ENCODE measurements around the gene NFATC1.

NFATC1 gene

GRCh38 chr18:79461627-79462026, 65.9 kb downstream of the NFATC1 start:
- in situ Hi-C loops (cut with MboI; ENCODE audit: low pct_unique_long_range_greater_than_20kb, low sequenced_read_pairs) = no loop called here
- no peak for DNase-seq

- no peak for DNase-seq
- in situ Hi-C loops (cut with MboI; ENCODE audit: low pct_unique_long_range_greater_than_20kb, low sequenced_read_pairs) = no loop called here
Measured at GRCh38 chr18:79463424-79463960, 67.8 kb downstream of the NFATC1 start.

- in situ Hi-C loops (cut with MboI; ENCODE audit: low pct_unique_long_range_greater_than_20kb, low sequenced_read_pairs) = no loop called here
- no peak for DNase-seq
Measured at GRCh38 chr18:79465392-79465991, 69.8 kb downstream of the NFATC1 start.

GRCh38 chr18:79466591-79466990, 70.9 kb downstream of the NFATC1 start:
- in situ Hi-C loops (cut with MboI; ENCODE audit: low pct_unique_long_range_greater_than_20kb, low sequenced_read_pairs) = no loop called here
- DNase-seq = no peak

GRCh38 chr18:79467126-79467525, 71.4 kb downstream of the NFATC1 start:
- DNase-seq = no peak
- in situ Hi-C loops (cut with MboI; ENCODE audit: low pct_unique_long_range_greater_than_20kb, low sequenced_read_pairs) = no loop called here

- DNase-seq = no peak
- in situ Hi-C loops (cut with MboI; ENCODE audit: low pct_unique_long_range_greater_than_20kb, low sequenced_read_pairs) = no loop called here
Measured at GRCh38 chr18:79468119-79468789, 72.5 kb downstream of the NFATC1 start.

GRCh38 chr18:79469309-79469708, 73.6 kb downstream of the NFATC1 start:
- in situ Hi-C loops (cut with MboI; ENCODE audit: low pct_unique_long_range_greater_than_20kb, low sequenced_read_pairs) = no loop called here

GRCh38 chr18:79469751-79470505, 74.2 kb downstream of the NFATC1 start:
- in situ Hi-C loops (cut with MboI; ENCODE audit: low pct_unique_long_range_greater_than_20kb, low sequenced_read_pairs) = no loop called here
- no peak for DNase-seq

More at GRCh38 chr18:79469309-79469708, 73.6 kb downstream of the NFATC1 start:
- DNase-seq = no peak

- no peak for DNase-seq
Measured at GRCh38 chr18:79470547-79470946, 74.8 kb downstream of the NFATC1 start.

GRCh38 chr18:79471046-79471445, 75.3 kb downstream of the NFATC1 start:
- in situ Hi-C loops (cut with MboI; ENCODE audit: low pct_unique_long_range_greater_than_20kb, low sequenced_read_pairs) = no loop called here
- no peak for DNase-seq

More at GRCh38 chr18:79470547-79470946, 74.8 kb downstream of the NFATC1 start:
- in situ Hi-C loops (cut with MboI; ENCODE audit: low pct_unique_long_range_greater_than_20kb, low sequenced_read_pairs) = no loop called here

- in situ Hi-C loops (cut with MboI; ENCODE audit: low pct_unique_long_range_greater_than_20kb, low sequenced_read_pairs) = no loop called here
- no peak for DNase-seq
Measured at GRCh38 chr18:79471597-79471996, 75.9 kb downstream of the NFATC1 start.

- no peak for DNase-seq
- in situ Hi-C loops (cut with MboI; ENCODE audit: low pct_unique_long_range_greater_than_20kb, low sequenced_read_pairs) = no loop called here
Measured at GRCh38 chr18:79472176-79472575, 76.4 kb downstream of the NFATC1 start.

GRCh38 chr18:79472946-79473345, 77.2 kb downstream of the NFATC1 start:
- in situ Hi-C loops (cut with MboI; ENCODE audit: low pct_unique_long_range_greater_than_20kb, low sequenced_read_pairs) = no loop called here
- DNase-seq = no peak

GRCh38 chr18:79476031-79476917, 80.5 kb downstream of the NFATC1 start:
- no peak for DNase-seq
- in situ Hi-C loops (cut with MboI; ENCODE audit: low pct_unique_long_range_greater_than_20kb, low sequenced_read_pairs) = no loop called here

- in situ Hi-C loops (cut with MboI; ENCODE audit: low pct_unique_long_range_greater_than_20kb, low sequenced_read_pairs) = no loop called here
- DNase-seq = no peak
Measured at GRCh38 chr18:79476918-79477571, 81.3 kb downstream of the NFATC1 start.

- in situ Hi-C loops (cut with MboI; ENCODE audit: low pct_unique_long_range_greater_than_20kb, low sequenced_read_pairs) = no loop called here
- no peak for DNase-seq
Measured at GRCh38 chr18:79477711-79478483, 82.2 kb downstream of the NFATC1 start.

GRCh38 chr18:79478484-79479115, 82.9 kb downstream of the NFATC1 start:
- in situ Hi-C loops (cut with MboI; ENCODE audit: low pct_unique_long_range_greater_than_20kb, low sequenced_read_pairs) = no loop called here
- no peak for DNase-seq
